HG02870 (cell line): ENCODE data around the gene PCSK2.

Experiments used
- ATAC-seq: cut with Tn5 transposase; IDR thresholded peaks from one replicate; pipeline ENCODE4 v1.9.1; 2021; ENCODE audit warnings: mild to moderate bottlenecking, moderate library complexity; ENCODE audit not compliant: unreplicated experiment

PCSK2 gene

DNA sequence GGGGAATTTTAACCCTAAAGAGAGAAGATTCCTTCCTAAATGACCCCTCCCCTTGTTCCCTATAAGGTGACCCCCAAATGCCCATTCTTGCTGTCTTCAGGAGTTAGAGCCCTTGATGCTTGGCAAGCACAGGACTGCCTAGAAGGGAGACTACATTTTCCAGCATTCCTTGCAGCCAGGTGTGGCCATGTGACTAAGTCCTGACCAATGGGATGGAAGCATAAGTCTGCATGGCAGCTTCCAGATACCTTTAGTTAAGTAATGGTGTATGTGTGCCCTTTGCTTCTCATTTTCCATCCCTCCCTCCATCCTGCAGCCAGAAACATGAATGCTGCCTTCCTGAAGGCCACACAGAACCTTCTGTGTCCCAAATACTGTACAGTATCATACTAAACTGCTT, 298.8 kb downstream of the PCSK2 start:
- ATAC-seq = peak; percentile 80

GRCh38 chr20:17529586-17529985, 302.7 kb downstream of the PCSK2 start:
- ATAC-seq = no peak

- no peak for ATAC-seq
These were observed 303.3 kb downstream of the PCSK2 start for GRCh38 chr20:17530153-17530552.

- ATAC-seq = no peak
These were observed 304.1 kb downstream of the PCSK2 start, which contains the start of gene BFSP1 for GRCh38 chr20:17530716-17531664. Gene BFSP1 (minus strand): TSS chr20:17531379. CDS start chr20:17531329, 50 bp downstream.

GRCh38 chr20:17531665-17532025, 304.8 kb downstream of the PCSK2 start:
- no peak for ATAC-seq

DNA sequence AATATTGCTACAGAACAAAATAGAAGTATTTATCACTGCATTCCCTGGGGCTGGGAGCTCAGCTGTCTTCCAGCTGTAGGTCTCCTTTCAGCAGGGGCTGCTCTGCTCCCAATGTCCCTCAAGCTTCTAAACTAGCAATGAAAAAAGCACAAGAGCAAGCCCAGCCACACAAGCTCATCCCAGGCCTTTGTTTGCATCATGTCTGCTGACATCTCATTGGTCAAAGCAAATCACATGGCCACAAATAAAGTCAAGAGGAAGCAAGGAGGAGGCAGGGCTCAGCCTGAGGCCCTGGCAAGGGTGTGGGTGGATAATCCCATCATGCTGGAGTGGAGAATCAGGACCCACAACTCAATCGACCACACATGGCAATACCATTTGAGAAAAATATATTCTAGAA, 306.6 kb downstream of the PCSK2 start:
- ATAC-seq = no peak

DNA sequence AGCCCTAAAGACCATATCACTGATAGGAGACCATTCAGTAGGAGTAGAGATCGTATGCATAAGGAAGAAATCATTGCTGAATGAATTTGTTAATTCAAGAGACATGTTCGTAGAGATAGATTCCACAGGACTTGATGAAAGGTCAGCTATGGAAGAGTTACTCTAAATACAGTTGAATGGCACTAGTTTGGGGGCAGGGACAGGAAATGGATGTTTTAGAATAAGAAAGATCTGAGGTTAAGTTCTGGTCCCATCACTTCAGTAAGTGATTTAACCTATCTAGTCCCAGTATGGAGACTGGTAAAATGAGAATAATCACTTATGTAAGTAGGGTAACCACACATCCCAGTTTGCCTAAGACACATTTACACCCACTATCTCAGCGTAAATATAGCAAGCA, 307.2 kb downstream of the PCSK2 start:
- ATAC-seq = no peak
